HepG2 (cell line): Measurements from ENCODE around the gene SHANK3.

Source experiments
- CC2D1A ChIP-seq: sonication (generic); formaldehyde crosslinking; IDR thresholded peaks from 2 replicates; pipeline ENCODE4 v1.8.1; 2023; ENCODE audit warnings: mild to moderate bottlenecking, missing genetic modification reagents
- CHD2 ChIP-seq: IDR thresholded peaks from 2 replicates; pipeline ENCODE4 v1.6.1; 2011; ENCODE audit warnings: low read depth, low read length, improper control_type of control experiment
- CHD4 ChIP-seq: fragments of 200-600 bp; sonication (generic); IDR thresholded peaks from 2 replicates; pipeline ENCODE4 v1.7.0; 2017; ENCODE audit warnings: mild to moderate bottlenecking, low read length, borderline replicate concordance
- DNMT3B ChIP-seq: conservative IDR thresholded peaks from 2 replicates; pipeline ENCODE4 v1.6.1; 2016; ENCODE audit warnings: missing biosample characterization, control low read depth
- GTF3A ChIP-seq: sonication (generic); formaldehyde crosslinking; conservative IDR thresholded peaks from 2 replicates; pipeline ENCODE4 v1.4.0; 2020; ENCODE audit warnings: mild to moderate bottlenecking, missing genetic modification reagents
- ISX ChIP-seq: sonication (generic); formaldehyde crosslinking; conservative IDR thresholded peaks from 2 replicates; pipeline ENCODE4 v1.5.0; 2020; ENCODE audit warnings: missing genetic modification reagents
- NFRKB ChIP-seq: fragments of 450-650 bp; IDR thresholded peaks from 2 replicates; pipeline ENCODE4 v1.6.1; 2017
- ZNF256 ChIP-seq: sonication (generic); formaldehyde crosslinking; conservative IDR thresholded peaks from 2 replicates; pipeline ENCODE4 v1.4.0; 2020; ENCODE audit warnings: missing genetic modification reagents
- TF ChIP-seq, protein P1 (sequence below): sonication (generic); formaldehyde crosslinking; IDR thresholded peaks from 2 replicates; pipeline ENCODE4 v1.5.1; 2020; ENCODE audit warnings: missing genetic modification reagents, mild to moderate bottlenecking, borderline replicate concordance

DNA sequence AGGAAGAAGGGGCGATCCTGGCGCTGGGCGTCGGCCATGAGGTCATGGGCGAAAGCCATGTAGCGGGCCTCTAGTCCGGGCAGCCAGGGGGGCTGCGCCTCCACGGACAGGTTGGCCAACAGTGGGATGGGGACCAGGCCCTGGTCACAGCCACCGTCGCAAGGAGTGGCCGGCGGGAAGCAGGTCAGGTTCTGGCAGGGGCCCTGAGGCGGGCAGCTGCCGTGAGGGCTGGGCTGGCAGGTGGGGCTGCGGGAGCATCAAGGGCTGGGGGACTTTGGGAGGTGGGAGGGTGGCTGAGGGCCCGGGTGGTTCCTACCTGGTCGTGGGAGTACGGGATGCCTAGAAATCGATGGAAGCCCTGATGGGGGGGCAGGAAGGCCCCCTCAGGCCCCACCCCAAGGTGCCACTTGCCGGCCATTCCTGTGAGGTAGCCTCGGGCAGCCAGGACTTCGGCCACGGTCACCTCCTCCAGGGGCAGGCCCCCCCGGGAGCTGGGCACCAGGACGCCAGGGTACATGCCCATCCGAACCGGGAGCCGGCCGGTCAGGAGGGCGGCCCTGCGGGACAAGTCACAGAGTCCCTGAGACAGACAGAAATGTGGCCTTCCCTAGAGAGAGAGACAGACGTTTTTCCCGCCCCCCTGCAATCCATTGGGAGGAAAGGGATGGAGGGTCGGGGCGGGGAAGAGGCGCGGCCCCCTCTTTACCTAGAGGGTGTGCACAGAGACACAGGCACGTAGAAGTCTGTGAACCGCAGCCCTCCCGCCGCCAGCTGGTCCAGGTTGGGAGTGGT lies 45.6 kb upstream of the SHANK3 start:
- TF ChIP-seq ISX (no peak), CHD2 (no peak), DNMT3B (CRISPR knock-in tag) (no peak), CC2D1A (CRISPR knock-in tag) (no peak), CHD4 (no peak), NFRKB (no peak), GTF3A (CRISPR knock-in tag) (no peak), ZNF256 (CRISPR knock-in tag) (no peak)
- TF ChIP-seq, protein P1, sequence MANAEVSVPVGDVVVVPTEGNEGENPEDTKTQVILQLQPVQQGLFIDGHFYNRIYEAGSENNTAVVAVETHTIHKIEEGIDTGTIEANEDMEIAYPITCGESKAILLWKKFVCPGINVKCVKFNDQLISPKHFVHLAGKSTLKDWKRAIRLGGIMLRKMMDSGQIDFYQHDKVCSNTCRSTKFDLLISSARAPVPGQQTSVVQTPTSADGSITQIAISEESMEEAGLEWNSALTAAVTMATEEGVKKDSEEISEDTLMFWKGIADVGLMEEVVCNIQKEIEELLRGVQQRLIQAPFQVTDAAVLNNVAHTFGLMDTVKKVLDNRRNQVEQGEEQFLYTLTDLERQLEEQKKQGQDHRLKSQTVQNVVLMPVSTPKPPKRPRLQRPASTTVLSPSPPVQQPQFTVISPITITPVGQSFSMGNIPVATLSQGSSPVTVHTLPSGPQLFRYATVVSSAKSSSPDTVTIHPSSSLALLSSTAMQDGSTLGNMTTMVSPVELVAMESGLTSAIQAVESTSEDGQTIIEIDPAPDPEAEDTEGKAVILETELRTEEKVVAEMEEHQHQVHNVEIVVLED (CRISPR knock-in tag), result no peak
